Measurements from ENCODE around the gene NCDN. TPM values are rescaled to one million over a fixed set of nuclear protein-coding genes. Genes with fewer than 3 reads are reported as not detected.

NCDN gene
- total RNA-seq, 8 experiments from 2014 or later: 37.4 to 57.6 (median 50.3) TPM

DNA sequence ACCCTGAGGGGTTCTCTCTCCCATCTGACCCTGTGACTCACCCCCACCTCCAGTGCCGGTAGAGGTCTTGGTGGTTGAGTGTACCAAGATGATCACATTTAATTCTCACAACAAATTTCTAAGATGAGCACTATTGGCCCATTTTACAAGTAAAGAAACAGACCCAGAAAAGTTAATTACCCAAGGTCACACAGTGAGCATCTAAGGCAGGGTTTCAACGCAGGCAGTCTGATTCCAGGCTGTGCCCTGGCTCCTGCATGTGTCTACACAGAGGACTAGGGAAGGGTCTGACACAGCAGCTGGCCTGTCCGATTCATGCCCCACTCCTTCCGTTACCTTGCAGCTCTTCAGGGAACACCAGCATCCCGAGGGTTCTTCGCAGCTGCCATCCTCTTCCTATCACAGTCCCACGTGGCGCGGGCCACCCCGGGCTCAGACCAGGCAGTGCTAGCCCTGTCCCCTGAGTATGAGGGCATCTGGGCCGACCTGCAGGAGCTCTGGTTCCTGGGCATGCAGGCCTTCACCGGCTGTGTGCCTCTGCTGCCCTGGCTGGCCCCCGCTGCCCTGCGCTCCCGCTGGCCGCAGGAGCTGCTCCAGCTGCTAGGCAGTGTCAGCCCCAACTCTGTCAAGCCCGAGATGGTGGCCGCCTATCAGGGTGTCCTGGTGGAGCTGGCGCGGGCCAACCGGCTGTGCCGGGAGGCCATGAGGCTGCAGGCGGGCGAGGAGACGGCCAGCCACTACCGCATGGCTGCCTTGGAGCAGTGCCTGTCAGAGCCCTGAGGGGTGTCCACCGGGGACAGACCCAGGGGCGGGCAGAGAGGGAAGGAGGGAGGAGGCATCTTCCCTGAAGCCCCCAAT lies 7.5 kb downstream of the NCDN start:
- 58 to 100% (median 83%) methylated on average over 1 to 21 of the region's 28 CpGs; no CpG with 5 or more reads in 1 of the 10 experiments for WGBS, 10 experiments
- H3K4me3 ChIP-seq: no peak overlapping the region
- no peak overlapping the region for H3K27ac ChIP-seq
- in situ Hi-C loops (cut with MboI; ENCODE audit: low pct_unique_long_range_greater_than_20kb in 2 of 9, low sequenced_read_pairs in 9 of 9, unreplicated experiment in 9 of 9): loop anchor here in 5 of 9 experiments (10.0 to 25.0 kb wide), 2 partner anchors 147 to 160 kb away; partner anchors contain the start of gene C1orf216 (in 2 of the 5)
- no peaks in the 10 kb centered on the region for H3K4me1 ChIP-seq (replicated peaks in 1 of 2)
- ATAC-seq (replicated peaks in 6 of 8): no peak

DNA sequence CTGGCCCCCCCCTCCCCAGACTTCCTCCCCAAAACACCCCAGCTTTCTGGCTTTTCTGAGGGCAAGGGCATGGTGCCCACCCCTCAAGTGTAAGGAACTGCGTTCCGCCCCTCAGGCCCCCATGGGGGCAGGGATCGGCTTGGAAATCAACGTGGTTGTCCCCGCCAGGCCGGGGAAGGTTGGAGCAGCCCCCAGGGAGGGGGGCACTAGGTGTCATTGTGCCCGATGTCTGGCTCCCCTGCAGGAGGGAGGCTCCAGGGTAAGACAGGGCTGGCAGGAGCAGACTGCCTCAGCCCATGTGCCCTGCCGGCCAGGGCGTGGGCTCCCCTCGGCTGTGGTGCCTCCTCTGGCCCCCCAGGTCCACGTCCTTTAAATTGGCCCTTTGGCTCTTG lies 8.1 kb downstream of the NCDN start:
- in situ Hi-C loops (cut with MboI; ENCODE audit: low pct_unique_long_range_greater_than_20kb in 2 of 9, low sequenced_read_pairs in 9 of 9, unreplicated experiment in 9 of 9): loop anchor here in 5 of 9 experiments (10.0 to 25.0 kb wide), 2 partner anchors 147 to 159 kb away; partner anchors contain the start of gene C1orf216 (in 2 of the 5)
- no peak for ATAC-seq (replicated peaks in 6 of 8)
- Histone ChIP-seq H3K27ac (no peak overlapping the region), H3K4me3 (no peak overlapping the region), H3K4me1 (replicated peaks in 1 of 2) (no peaks in the 10 kb centered on the region)
- no CpG with 5 or more reads among the region's 11 CpGs for WGBS, 10 experiments

DNA sequence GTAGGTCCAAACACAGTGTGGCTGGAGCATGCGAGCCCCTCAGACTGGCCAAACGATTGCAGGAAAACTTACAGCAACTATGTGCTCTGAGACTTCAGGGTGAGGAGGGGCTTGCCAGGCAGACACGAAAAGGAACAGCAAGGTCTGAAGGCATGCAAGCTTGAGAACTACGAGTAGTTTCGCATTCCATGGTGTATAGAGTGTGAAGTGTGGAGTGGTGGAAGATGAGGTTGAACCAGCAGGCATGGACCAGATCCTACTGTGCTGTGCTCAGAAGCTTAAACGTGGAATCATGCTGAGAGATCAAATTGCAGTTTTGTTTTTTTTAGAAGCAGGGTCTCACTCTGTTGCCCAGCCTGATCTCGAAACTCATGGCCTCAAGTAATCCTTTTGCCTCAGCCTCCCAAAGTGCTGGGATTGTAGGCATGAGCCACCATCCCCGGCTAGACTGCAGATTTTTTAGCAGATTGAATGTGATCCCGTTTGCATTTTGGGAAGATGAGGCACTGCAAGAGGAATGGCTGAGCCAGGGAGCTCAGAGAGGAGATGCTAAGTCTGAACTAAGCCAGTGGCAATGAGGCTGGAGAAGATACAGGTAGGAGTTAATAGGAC lies 10.5 kb downstream of the NCDN start:
- H3K27ac ChIP-seq: no peak overlapping the region
- peaks cover 0 to 7% of the 10 kb centered on the region in 2 donors for H3K4me1 ChIP-seq (replicated peaks in 1 of 2)
- H3K4me3 ChIP-seq: no peak overlapping the region
- 36 to 73% (median 58%) methylated on average over 3 to 9 of the region's 9 CpGs; no CpG with 5 or more reads in 1 of the 10 experiments for WGBS, 10 experiments
- ATAC-seq (replicated peaks in 6 of 8): no peak
- in situ Hi-C loops (cut with MboI; ENCODE audit: low pct_unique_long_range_greater_than_20kb in 2 of 9, low sequenced_read_pairs in 9 of 9, unreplicated experiment in 9 of 9): loop anchor here in 5 of 9 experiments (10.0 to 25.0 kb wide), 2 partner anchors 144 to 157 kb away; partner anchors contain the start of gene C1orf216 (in 2 of the 5)

DNA sequence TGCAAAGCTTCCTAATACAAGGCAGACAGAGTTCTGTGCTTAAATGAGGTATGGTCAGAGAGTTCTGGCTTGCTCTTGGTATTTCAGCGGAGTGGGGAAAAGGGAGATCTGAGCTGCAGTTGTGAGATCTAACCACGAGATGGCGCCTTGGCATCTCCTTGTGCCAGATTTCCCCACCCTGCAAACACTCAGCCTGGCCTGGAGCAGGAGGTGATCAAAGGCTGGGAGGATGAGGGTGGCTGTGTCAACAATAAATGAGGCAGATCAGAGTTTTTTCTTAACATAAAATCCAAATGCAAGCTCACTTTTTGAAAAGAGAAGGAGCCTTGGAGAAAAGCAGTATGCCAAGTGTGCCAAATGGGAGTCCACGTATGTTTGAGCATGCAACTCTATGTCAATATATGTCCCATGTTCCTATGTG lies 11.4 kb downstream of the NCDN start:
- in situ Hi-C loops (cut with MboI; ENCODE audit: low pct_unique_long_range_greater_than_20kb in 2 of 9, low sequenced_read_pairs in 9 of 9, unreplicated experiment in 9 of 9): loop anchor here in 5 of 9 experiments (10.0 to 25.0 kb wide), 2 partner anchors 143 to 156 kb away; partner anchors contain the start of gene C1orf216 (in 2 of the 5)
- peak; percentile 35 to 59 (median 49) for ATAC-seq (replicated peaks in 6 of 8)
- peaks cover 0 to 7% of the 10 kb centered on the region in 2 donors for H3K4me1 ChIP-seq (replicated peaks in 1 of 2)
- no peak overlapping the region for H3K27ac ChIP-seq
- H3K4me3 ChIP-seq: no peak overlapping the region
- 0 to 34% (median 13%) methylated on average over 2 to 4 of the region's 4 CpGs; no CpG with 5 or more reads in 4 of the 10 experiments for WGBS, 10 experiments

DNA sequence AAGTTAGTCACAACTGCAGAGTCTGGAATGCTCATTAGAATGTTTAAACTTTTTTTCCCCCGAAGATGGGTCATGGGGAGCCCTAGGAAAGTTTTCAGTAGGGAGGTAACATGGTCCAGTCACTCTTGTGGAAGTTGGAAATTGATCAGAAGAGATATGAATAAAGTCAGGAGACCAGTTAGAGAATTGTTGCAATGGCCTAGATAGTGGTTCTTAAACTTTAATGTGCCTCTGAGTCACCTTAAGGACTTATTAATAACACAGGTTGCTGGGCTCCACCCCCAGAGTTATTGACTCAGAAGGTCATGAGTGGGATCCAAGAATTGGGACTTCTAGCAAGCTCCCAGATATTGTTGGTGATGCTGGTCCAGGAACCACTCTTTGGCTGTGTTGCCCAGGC lies 12.3 kb downstream of the NCDN start:
- Histone ChIP-seq H3K4me1 (replicated peaks in 1 of 2) (peaks cover 0 to 7% of the 10 kb centered on the region in 2 donors), H3K4me3 (no peak overlapping the region), H3K27ac (no peak overlapping the region)
- 10 to 75% (median 32%) methylated on average over 1 of the region's 1 CpG; no CpG with 5 or more reads in 4 of the 10 experiments for whole genome bisulfite sequencing, 10 experiments
- peak in 1 of 8 experiments; percentile 26 for ATAC-seq (replicated peaks in 6 of 8)
- in situ Hi-C loops (cut with MboI; ENCODE audit: low pct_unique_long_range_greater_than_20kb in 2 of 9, low sequenced_read_pairs in 9 of 9, unreplicated experiment in 9 of 9): loop anchor here in 8 of 9 experiments (10.0 to 25.0 kb wide), 3 partner anchors 142 to 155 kb away; partner anchors contain the start of gene C1orf216 (in 3 of the 8)

DNA sequence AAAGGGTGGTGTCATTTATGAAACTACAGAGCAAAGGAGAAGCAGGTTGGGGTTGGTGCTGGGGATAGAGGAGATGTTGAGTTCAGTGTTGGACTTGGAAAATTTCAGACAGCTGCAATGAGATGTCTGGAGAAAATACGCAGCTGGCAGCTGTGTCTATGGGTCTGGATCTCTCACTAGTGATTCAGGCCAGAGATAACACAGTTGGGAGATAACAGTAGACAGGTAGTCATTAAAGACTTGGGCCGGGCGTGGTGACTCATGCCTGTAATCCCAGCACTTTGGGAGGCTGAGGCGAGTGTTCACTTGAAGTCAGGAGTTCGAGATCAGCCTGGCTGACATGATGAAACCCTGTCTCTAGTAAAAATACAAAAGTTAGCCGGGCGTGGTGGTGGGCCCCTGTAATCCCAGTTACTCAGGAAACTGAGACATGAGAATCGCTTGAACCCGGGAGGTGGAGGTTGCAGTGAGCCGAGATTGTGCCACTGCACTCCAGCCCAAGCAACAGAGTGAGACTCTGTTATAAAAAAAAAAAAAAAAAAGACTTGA lies 13.1 kb downstream of the NCDN start:
- Histone ChIP-seq H3K4me1 (replicated peaks in 1 of 2) (peaks cover 0 to 7% of the 10 kb centered on the region in 2 donors), H3K4me3 (no peak overlapping the region), H3K27ac (no peak overlapping the region)
- ATAC-seq (replicated peaks in 6 of 8): no peak
- 73 to 100% (median 85%) methylated on average over 3 to 10 of the region's 10 CpGs for WGBS, 10 experiments
- in situ Hi-C loops (cut with MboI; ENCODE audit: low pct_unique_long_range_greater_than_20kb in 2 of 9, low sequenced_read_pairs in 9 of 9, unreplicated experiment in 9 of 9): loop anchor here in 5 of 9 experiments (10.0 to 25.0 kb wide), 3 partner anchors 142 to 154 kb away; partner anchors contain the start of gene C1orf216 (in 3 of the 5)

DNA sequence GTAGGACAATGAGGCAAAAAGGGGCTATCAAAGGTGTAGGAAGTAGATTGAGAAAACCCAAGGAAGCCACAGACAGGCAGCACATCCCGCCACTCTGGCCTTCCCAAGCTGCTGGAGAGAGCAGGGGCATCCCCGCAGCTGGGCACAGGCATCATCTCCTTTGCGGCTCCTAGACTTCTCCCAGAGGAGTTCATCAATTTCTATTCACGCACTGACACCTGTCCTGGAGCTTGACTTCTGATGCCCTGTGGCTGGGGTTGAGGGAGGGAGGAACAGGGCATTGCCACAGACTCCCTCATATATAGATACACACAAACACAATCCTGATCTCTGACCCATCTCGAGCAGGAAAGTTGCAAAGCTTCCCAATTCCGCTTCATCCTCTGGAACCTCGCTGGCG lies 13.7 kb downstream of the NCDN start:
- no peak overlapping the region for H3K4me3 ChIP-seq
- H3K4me1 ChIP-seq (replicated peaks in 1 of 2): peaks cover 0 to 7% of the 10 kb centered on the region in 2 donors
- in situ Hi-C loops (cut with MboI; ENCODE audit: low pct_unique_long_range_greater_than_20kb in 2 of 9, low sequenced_read_pairs in 9 of 9, unreplicated experiment in 9 of 9): loop anchor here in 5 of 9 experiments (10.0 to 25.0 kb wide), 3 partner anchors 141 to 154 kb away; partner anchors contain the start of gene C1orf216 (in 3 of the 5)
- no peak for ATAC-seq (replicated peaks in 6 of 8)
- WGBS, 10 experiments: 64 to 100% (median 85%) methylated on average over 1 to 8 of the region's 8 CpGs; no CpG with 5 or more reads in 1 of the 10 experiments
- no peak overlapping the region for H3K27ac ChIP-seq

DNA sequence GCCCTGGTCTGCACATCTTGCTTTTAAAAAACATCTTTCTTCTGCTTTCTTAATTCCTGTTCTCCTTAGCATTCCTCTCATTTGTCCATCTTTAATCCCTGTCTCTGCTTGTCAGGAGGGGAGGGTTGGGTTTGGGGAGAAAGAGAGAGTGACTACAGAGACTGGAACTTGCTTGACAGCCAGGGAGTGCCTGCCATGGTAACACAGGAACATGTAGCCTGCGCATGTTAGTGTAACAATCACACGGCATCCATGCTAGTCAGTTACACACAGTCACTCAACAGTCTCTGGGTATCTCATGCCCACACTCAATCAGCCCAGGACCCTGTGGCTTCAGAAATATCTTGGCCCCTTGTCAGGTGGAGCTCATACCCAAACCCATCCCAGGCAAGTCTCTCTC lies 14.7 kb downstream of the NCDN start:
- Histone ChIP-seq H3K4me1 (replicated peaks in 1 of 2) (peaks cover 0 to 7% of the 10 kb centered on the region in 2 donors), H3K4me3 (no peak overlapping the region), H3K27ac (no peak overlapping the region)
- peak in 2 of 8 experiments; percentile 24 to 40 for ATAC-seq (replicated peaks in 6 of 8)
- in situ Hi-C loops (cut with MboI; ENCODE audit: low pct_unique_long_range_greater_than_20kb in 2 of 9, low sequenced_read_pairs in 9 of 9, unreplicated experiment in 9 of 9): loop anchor here in 5 of 9 experiments (10.0 to 25.0 kb wide), 3 partner anchors 140 to 153 kb away; partner anchors contain the start of gene C1orf216 (in 3 of the 5)
- 60 to 90% (median 71%) methylated on average over 1 to 2 of the region's 2 CpGs; no CpG with 5 or more reads in 6 of the 10 experiments for WGBS, 10 experiments

DNA sequence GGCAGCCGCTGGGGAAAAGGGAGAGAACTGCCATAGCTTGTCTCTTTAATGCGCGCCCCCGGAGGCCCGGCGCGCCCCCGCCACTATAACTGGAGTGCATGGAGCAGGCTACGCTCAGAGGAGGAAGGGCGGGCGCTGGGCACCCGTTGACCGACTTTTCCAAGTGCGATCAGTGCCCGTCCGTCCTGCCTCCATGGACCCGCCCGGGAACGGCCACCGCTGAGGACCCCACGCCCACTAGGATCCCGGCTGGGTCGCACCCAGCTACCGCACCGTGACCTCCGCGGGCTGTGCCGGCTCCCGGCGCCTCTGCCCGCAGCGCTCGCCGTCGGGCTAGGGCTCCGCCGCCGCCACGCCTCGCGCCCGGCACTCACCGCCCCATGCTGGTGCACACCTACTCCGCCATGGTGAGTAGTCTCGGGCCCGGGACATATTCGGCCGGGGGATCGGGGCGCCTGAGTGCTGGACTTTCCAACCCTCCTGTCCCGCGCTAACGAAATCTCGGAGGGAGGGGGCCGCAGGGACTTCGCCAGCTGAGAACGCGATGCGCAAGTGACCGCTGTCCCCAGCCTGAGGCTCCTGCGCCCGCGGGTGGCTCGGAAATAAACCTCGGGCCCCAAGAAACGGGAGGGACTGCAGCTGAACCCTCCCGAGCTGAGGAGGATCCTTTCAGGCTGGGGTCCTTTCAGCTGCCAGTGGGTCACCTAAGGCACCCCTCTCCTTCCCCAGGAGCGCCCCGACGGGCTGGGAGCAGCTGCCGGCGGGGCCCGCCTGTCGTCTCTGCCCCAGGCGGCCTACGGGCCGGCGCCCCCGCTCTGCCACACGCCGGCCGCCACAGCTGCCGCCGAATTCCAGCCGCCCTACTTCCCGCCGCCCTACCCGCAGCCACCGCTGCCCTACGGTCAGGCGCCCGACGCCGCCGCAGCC lies 15.9 kb downstream of the NCDN start, which contains the start of gene TFAP2E:
TSS of gene TFAP2E (plus strand) at position 117 of the 927 bp plus-strand sequence. CDS start at position 381, 264 bp downstream.
- no peak within 1 kb of the TSS for H3K27ac ChIP-seq
- H3K4me1 ChIP-seq (replicated peaks in 1 of 2): peaks cover 0 to 7% of the 10 kb centered on the region in 2 donors
- in situ Hi-C loops (cut with MboI; ENCODE audit: low pct_unique_long_range_greater_than_20kb in 2 of 9, low sequenced_read_pairs in 9 of 9, unreplicated experiment in 9 of 9): loop anchor here in 5 of 9 experiments (10.0 to 25.0 kb wide), 3 partner anchors 139 to 151 kb away; partner anchors contain the start of gene C1orf216 (in 3 of the 5)
- WGBS, 10 experiments: 0 to 26% (median 3%) methylated on average over 1 to 46 of the region's 95 CpGs; no CpG with 5 or more reads in 5 of the 10 experiments
- H3K4me3 ChIP-seq: peak within 1 kb of the TSS; percentile 23 to 36 (median 26)
- peak; percentile 53 to 77 (median 66) for ATAC-seq (replicated peaks in 6 of 8)

DNA sequence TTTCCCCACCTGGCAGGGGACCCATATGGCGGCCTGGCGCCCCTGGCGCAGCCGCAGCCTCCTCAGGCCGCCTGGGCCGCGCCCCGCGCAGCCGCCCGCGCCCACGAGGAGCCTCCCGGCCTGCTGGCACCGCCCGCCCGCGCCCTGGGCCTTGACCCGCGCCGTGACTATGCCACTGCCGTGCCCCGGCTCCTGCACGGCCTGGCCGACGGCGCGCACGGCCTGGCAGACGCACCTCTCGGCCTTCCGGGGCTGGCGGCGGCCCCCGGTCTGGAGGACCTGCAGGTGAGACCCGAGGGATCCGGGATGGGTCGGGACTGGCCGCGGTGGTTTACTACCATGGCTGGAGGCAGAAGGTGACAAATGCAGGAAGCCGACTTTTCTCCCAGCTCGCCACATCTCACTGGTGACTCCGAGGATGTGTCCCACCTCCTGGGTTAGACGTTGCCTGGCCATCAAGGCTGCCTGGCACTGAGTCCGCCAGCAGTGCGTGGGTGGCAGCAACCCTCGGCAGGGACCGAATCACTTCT lies 16.6 kb downstream of the NCDN start:
- no peak overlapping the region for H3K4me3 ChIP-seq
- H3K27ac ChIP-seq: no peak overlapping the region
- no peak for ATAC-seq (replicated peaks in 6 of 8)
- 23 to 72% (median 58%) methylated on average over 2 to 8 of the region's 48 CpGs; no CpG with 5 or more reads in 6 of the 10 experiments for WGBS, 10 experiments
- H3K4me1 ChIP-seq (replicated peaks in 1 of 2): peaks cover 0 to 7% of the 10 kb centered on the region in 2 donors
- in situ Hi-C loops (cut with MboI; ENCODE audit: low pct_unique_long_range_greater_than_20kb in 2 of 9, low sequenced_read_pairs in 9 of 9, unreplicated experiment in 9 of 9): loop anchor here in 5 of 9 experiments (10.0 to 25.0 kb wide), 3 partner anchors 138 to 151 kb away; partner anchors contain the start of gene C1orf216 (in 3 of the 5)

Measured in motor neuron (in vitro differentiated cells).